Right lobe of liver (tissue), 4 donors: Measurements from ENCODE around the gene AQP12A.

Experiments
- POLR2A ChIP-seq: fragments of 450-650 bp; IDR thresholded peaks from one replicate; pipeline ENCODE4 v1.6.1; 2017; ENCODE audit warnings: antibody characterized with exemption, mild to moderate bottlenecking
- TF ChIP-seq, protein P1 (sequence below), 4 donors: fragments of 200-600 bp in 3 of 4; fragments of 450-650 bp in 1 of 4; IDR thresholded peaks; one replicate each; pipeline versions ENCODE4 v1.5.1 to v1.8.0; 2016 to 2022; ENCODE audit warnings: antibody characterized with exemption in 4 of 4, mild to moderate bottlenecking in 2 of 4
- donor health status: DM: no; HTN: no; CAD: no.
- donor health status: DM: no; HTN: no; CAD: no.
- donor health status: DM: no; HTN: yes; CAD: no.

DNA sequence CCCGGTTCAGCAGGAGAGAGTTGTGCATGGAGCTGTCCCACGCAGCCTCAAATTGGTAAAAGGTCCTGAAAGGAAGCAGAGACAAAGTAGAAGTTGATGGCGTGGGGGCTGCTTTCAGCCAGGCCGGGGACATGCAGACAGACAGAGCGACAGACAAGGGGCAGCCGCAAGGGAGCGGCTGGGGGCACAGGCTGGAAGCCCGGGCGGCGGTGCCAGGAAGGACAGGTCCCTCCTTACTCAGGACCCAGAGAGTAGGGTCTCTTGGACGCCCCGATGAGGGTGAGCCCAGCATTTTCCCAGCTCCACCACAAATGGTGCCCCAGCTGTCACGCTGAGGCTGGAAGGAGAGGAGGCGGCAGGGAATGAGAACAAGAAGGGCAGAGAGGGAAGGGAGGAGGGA is 35.2 kb downstream of the AQP12A start:
- TF ChIP-seq, protein P1, sequence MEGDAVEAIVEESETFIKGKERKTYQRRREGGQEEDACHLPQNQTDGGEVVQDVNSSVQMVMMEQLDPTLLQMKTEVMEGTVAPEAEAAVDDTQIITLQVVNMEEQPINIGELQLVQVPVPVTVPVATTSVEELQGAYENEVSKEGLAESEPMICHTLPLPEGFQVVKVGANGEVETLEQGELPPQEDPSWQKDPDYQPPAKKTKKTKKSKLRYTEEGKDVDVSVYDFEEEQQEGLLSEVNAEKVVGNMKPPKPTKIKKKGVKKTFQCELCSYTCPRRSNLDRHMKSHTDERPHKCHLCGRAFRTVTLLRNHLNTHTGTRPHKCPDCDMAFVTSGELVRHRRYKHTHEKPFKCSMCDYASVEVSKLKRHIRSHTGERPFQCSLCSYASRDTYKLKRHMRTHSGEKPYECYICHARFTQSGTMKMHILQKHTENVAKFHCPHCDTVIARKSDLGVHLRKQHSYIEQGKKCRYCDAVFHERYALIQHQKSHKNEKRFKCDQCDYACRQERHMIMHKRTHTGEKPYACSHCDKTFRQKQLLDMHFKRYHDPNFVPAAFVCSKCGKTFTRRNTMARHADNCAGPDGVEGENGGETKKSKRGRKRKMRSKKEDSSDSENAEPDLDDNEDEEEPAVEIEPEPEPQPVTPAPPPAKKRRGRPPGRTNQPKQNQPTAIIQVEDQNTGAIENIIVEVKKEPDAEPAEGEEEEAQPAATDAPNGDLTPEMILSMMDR (IDR thresholded peaks at IDR 0.05) = no peak
- no peak for TF ChIP-seq POLR2A
